K562 (cell line): Measurements from ENCODE around the gene GPHN. TPM values are rescaled to one million over a fixed set of nuclear protein-coding genes. Genes with fewer than 3 reads are reported as not detected.
"Not testable (repeated sequence)": the region's sequence is repeated elsewhere in the genome, so short reads cannot be mapped to it uniquely, and the experiment has no call there.

Experiments used
- ATAC-seq: fragments of 200-7000 bp; cut with Tn5 transposase; 3 replicates; pipeline ENCODE4 v1.9.1; 2020; ENCODE audit warnings: moderate library complexity
- BruUV-seq: library from RNA; stranded (reverse); fragments of 400-500 nt; replicated peaks from 2 replicates; lab custom pipeline; 2021; lab: Mats Ljungman, UMichigan
- CTCF ChIA-PET: fragments of 300-600 bp; formaldehyde crosslinking; extraction: SDS; loops from one replicate; lab custom pipeline; 2021; ENCODE audit warnings: low intra/inter-chr PET ratio; lab: Yijun Ruan, JAX
- POLR2A ChIA-PET: fragments of 300-600, 350-650 bp; sonication (Branson Sonifier 250); formaldehyde crosslinking; extraction: SDS; loops from one replicate; lab custom pipeline; 2021; ENCODE audit warnings: antibody characterized with exemption, inconsistent platforms; lab: Yijun Ruan, JAX
- DNase-seq, 4 experiments: peaks; one replicate each; pipeline versions ENCODE4 v3.0.0 to v3.0.0-alpha.2; 2011 to 2018; ENCODE audit warnings: low spot score in 3 of 4, mixed read lengths in 3 of 4; ENCODE audit errors: extremely low read depth in 1 of 4
- FAIRE-seq: peaks from 2 replicates; lab custom pipeline; 2011; peaks lifted over from hg19 to GRCh38; lab: Jason Lieb, UNC
- H2AFZ ChIP-seq: 2 replicates; pipeline ENCODE4 v1.6.0; 2011; ENCODE audit warnings: low read depth, low read length, control low read depth, inconsistent platforms
- H3K27ac ChIP-seq: fragments of 200-600 bp; 3 replicates; pipeline ENCODE4 v1.8.0; 2011; ENCODE audit warnings: low read depth, mild to moderate bottlenecking, control low read depth, inconsistent platforms, low read length, moderate library complexity, mixed read lengths; ENCODE audit errors: extremely low read depth
- H3K27me3 ChIP-seq, 2 experiments: fragments of 300-600 bp in 1 of 2; 2 replicates in 1 of 2; 3 replicates in 1 of 2; pipeline versions ENCODE4 v1.6.0 to v1.8.0; 2011; ENCODE audit warnings: inconsistent platforms in 2 of 2, low read length in 2 of 2, mild to moderate bottlenecking in 1 of 2, mixed read lengths in 1 of 2, moderate library complexity in 1 of 2; ENCODE audit not compliant: control insufficient read depth in 2 of 2, insufficient read depth in 2 of 2
- H3K36me3 ChIP-seq: fragments of 300-600 bp; 3 replicates; pipeline ENCODE4 v1.8.0; 2011; ENCODE audit warnings: mild to moderate bottlenecking, low read length, inconsistent platforms; ENCODE audit not compliant: control insufficient read depth, insufficient read depth
- H3K4me1 ChIP-seq, 2 experiments: fragments of 200-600 bp in 1 of 2; replicated peaks in 1 of 2; 2 replicates in 1 of 2; 3 replicates in 1 of 2; pipeline versions ENCODE4 v1.5.1 to v1.8.0; 2011; ENCODE audit warnings: inconsistent platforms in 2 of 2, low read length in 2 of 2, mild to moderate bottlenecking in 1 of 2, mixed read lengths in 1 of 2, moderate library complexity in 1 of 2; ENCODE audit not compliant: control insufficient read depth in 2 of 2, insufficient read depth in 2 of 2
- H3K4me2 ChIP-seq: 2 replicates; pipeline ENCODE4 v1.6.1; 2011; ENCODE audit warnings: low read length, control low read depth, inconsistent platforms, mixed read lengths; ENCODE audit not compliant: insufficient read depth
- H3K4me3 ChIP-seq: fragments of 200-600 bp; sonication (generic), shearing (Covaris generic); 2 replicates; pipeline ENCODE4 v1.5.1; 2016; ENCODE audit warnings: control low read depth, inconsistent platforms
- H3K79me2 ChIP-seq: fragments of 200-600 bp; 3 replicates; pipeline ENCODE4 v1.8.0; 2011; ENCODE audit warnings: low read length, inconsistent platforms; ENCODE audit not compliant: control insufficient read depth, insufficient read depth
- H3K9ac ChIP-seq, 2 experiments: 2 replicates each; pipeline versions ENCODE4 v1.6.0 to v1.6.1; 2011; ENCODE audit warnings: low read depth in 2 of 2, low read length in 2 of 2, control low read depth in 1 of 2, inconsistent platforms in 1 of 2, mild to moderate bottlenecking in 1 of 2, mixed read lengths in 1 of 2; ENCODE audit not compliant: insufficient read depth in 1 of 2
- H3K9me1 ChIP-seq: one replicate; pipeline ENCODE4 v1.6.0; 2011; ENCODE audit warnings: inconsistent platforms, mild to moderate bottlenecking, low read length, moderate library complexity; ENCODE audit not compliant: control insufficient read depth, insufficient read depth
- H3K9me3 ChIP-seq: replicated peaks from 2 replicates; pipeline ENCODE4 v1.5.1; 2011; ENCODE audit warnings: low read depth, low read length, inconsistent platforms; ENCODE audit not compliant: control insufficient read depth, insufficient read depth
- H4K20me1 ChIP-seq: replicated peaks from 2 replicates; pipeline ENCODE4 v1.6.1; 2011; ENCODE audit warnings: low read length, inconsistent platforms, mixed read lengths; ENCODE audit not compliant: control insufficient read depth, insufficient read depth
- ELF2 ChIP-seq: fragments of 250-450 bp; sonication (Bioruptor Pico); IDR thresholded peaks from 2 replicates; pipeline ENCODE4 v1.5.0; 2021; ENCODE audit warnings: mild to moderate bottlenecking
- RAD51 ChIP-seq: fragments of 450-650 bp; IDR thresholded peaks from 2 replicates; pipeline ENCODE4 v1.7.1; 2016; ENCODE audit warnings: low read depth, mild to moderate bottlenecking, borderline replicate concordance
- ZNF431 ChIP-seq: sonication (generic); formaldehyde crosslinking; IDR thresholded peaks from 2 replicates; pipeline ENCODE4 v1.8.0; 2022; ENCODE audit warnings: mild to moderate bottlenecking, missing genetic modification reagents
- ZNF717 ChIP-seq: fragments of 250-450 bp; sonication (Bioruptor Pico); IDR thresholded peaks from 2 replicates; pipeline ENCODE4 v1.5.0; 2021
- WGBS: fragments of 100-300 bp; shearing (Covaris generic); methylation state at CpG from one replicate; pipeline ENCODE4 v1.1.6; 2016; ENCODE audit warnings: low coverage, mixed read lengths; ENCODE audit not compliant: insufficient coverage; ENCODE audit errors: missing lambda C conversion rate; 5-methylcytosine and 5-hydroxymethylcytosine counted together
- in situ Hi-C: fragments of 300-500 bp; cut with MboI; formaldehyde crosslinking; loops from 4 replicates; pipeline ENCODE4 v1.15.0; 2018; ENCODE audit warnings: inconsistent platforms, mixed read lengths
- intact Hi-C: fragments of 100-400 bp; cut with micrococcal nuclease; formaldehyde crosslinking; loops from 2 replicates; pipeline ENCODE4 v1.14.2; 2022
- polyA plus RNA-seq, 8 experiments: library from polyadenylated mRNA; depleted of rRNA in 4 of 8; stranded (reverse) in 5 of 8; unstranded in 3 of 8; fragments of >200 nt; fragmentation: Nextera tagmentation in 2 of 8; fragmentation: Illumina TruSeq in 1 of 8; extraction: Ambion mirVana in 2 of 8; extraction: Trizol in 1 of 8; gene quantifications; 2 replicates each; pipeline versions ENCODE4 v1.2.1 to v1.2.3, GENCODE V29; 2011 to 2014; ENCODE audit warnings: inconsistent platforms in 1 of 8, missing spikeins in 1 of 8
- total RNA-seq, 7 experiments: library from RNA; depleted of rRNA in 6 of 7; stranded (reverse); fragments of >200 nt in 6 of 7; fragmentation: Illumina TruSeq in 2 of 7; extraction: Trizol in 2 of 7; gene quantifications; 2 replicates each; pipeline versions ENCODE4 v1.2.1 to v1.2.3, GENCODE V29; 2011 to 2021; ENCODE audit warnings: low replicate concordance in 1 of 7
- TF ChIP-seq, protein P1 (sequence below): sonication (generic); formaldehyde crosslinking; IDR thresholded peaks from 2 replicates; pipeline ENCODE4 v1.8.0; 2022; ENCODE audit warnings: mild to moderate bottlenecking, missing genetic modification reagents

Gene GPHN
- total and polyA plus RNA-seq, 9 of the 15 experiments (the other 6 are each of a cell fraction or from before 2014, with no cell fraction given): 5.9 to 16.0 (median 11.4) TPM

DNA sequence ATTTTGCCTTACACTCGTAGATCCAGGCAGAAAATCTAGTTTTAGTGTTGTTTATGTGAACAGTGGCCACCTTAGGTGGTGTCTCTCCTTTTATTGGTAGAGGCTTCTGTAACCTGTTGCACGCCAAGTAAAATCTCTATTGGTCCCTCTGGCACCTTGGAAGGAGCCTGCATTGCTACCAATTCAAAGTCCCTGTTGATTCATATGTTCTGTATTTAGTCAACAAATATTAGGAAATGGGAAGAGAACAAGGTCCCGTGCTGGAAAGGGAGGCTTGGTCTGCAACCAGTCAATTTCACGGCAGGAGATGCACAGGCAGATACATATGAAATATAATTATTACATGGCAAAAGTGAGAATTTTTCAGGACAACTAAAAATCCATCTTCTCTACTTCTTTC lies 6.4 kb upstream of the GPHN start:
- Histone ChIP-seq H4K20me1 (no peaks in the 10 kb centered on the region), H3K9me3 (no peaks in the 10 kb centered on the region), H3K4me1 (peaks cover 0 to 1% of the 10 kb centered on the region in 2 experiments; a peak in 1 of 5 replicates), H3K9me1 (no peaks in the 10 kb centered on the region), H3K9ac (no peak overlapping the region), H3K27ac (no peak overlapping the region), H3K4me3 (no peak overlapping the region), H2AFZ (no peak overlapping the region), H3K36me3 (no peaks in the 10 kb centered on the region), H3K79me2 (no peaks in the 10 kb centered on the region), H3K27me3 (no peaks in the 10 kb centered on the region), H3K4me2 (no peak overlapping the region)
- no peak for TF ChIP-seq ZNF717 (CRISPR knock-in tag)
- TF ChIP-seq ELF2: no peak
- no peak for TF ChIP-seq ZNF431
- TF ChIP-seq, protein P1, sequence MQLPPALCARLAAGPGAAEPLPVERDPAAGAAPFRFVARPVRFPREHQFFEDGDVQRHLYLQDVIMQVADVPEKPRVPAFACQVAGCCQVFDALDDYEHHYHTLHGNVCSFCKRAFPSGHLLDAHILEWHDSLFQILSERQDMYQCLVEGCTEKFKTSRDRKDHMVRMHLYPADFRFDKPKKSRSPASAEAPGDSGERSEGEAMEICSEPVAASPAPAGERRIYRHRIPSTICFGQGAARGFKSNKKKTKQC (CRISPR knock-in tag): no peak
- no peak for TF ChIP-seq RAD51
- BruUV-seq: no TSS peak
- ChIA-PET CTCF (no interaction called here), POLR2A (no interaction called here)
- no peak for FAIRE-seq
- 52% methylated on average over 4 of the region's 4 CpGs for WGBS
- ATAC-seq: no peak
- intact Hi-C loops: no loop called here
- in situ Hi-C loops: no loop called here
- DNase-seq: no peak

DNA sequence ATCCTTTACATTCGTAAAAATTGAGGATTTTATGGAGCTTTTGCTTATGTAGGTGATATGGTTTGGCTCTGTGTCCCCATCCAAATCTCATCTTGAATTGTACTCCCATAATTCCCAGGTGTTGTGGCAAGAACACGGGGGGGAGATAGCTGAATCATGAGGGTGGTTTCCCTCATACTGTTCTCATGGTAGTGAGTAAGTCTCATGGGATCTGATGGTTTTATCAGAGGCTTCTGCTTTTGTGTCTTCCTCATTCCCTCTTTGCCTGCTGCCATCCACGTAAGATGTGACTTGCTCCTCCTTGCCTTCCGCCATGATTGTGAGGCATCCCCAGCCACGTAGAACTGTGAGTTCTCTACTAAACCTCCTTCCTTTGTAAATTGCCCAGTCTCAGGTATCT lies 5.1 kb upstream of the GPHN start:
- BruUV-seq, in situ Hi-C loops, H3K79me2 ChIP-seq, H3K4me1 ChIP-seq, CTCF ChIA-PET, H3K36me3 ChIP-seq, ATAC-seq, H3K9ac ChIP-seq, H3K4me2 ChIP-seq, intact Hi-C loops, H4K20me1 ChIP-seq, FAIRE-seq, H3K27me3 ChIP-seq, H2AFZ ChIP-seq, DNase-seq, H3K9me3 ChIP-seq, H3K27ac ChIP-seq, H3K4me3 ChIP-seq, H3K9me1 ChIP-seq: not testable (repeated sequence)
- WGBS: 59% methylated on average over 5 of the region's 5 CpGs
- POLR2A ChIA-PET: interaction anchor here (0.5 kb wide), 1 partner anchor 960 kb away, joined by 4 read pairs; no protein-coding TSS in a partner anchor
